C4-2B (cell line): ENCODE data around the gene NLGN4X.

Experiments used
- ZFX ChIP-seq: fragments of 450-650 bp; IDR thresholded peaks from 2 replicates; pipeline ENCODE4 v1.6.1; 2017
- TF ChIP-seq, protein P1 (sequence below): fragments of 450-650 bp; conservative IDR thresholded peaks from 2 replicates; pipeline ENCODE4 v1.5.1; 2017; ENCODE audit warnings: mild to moderate bottlenecking

DNA sequence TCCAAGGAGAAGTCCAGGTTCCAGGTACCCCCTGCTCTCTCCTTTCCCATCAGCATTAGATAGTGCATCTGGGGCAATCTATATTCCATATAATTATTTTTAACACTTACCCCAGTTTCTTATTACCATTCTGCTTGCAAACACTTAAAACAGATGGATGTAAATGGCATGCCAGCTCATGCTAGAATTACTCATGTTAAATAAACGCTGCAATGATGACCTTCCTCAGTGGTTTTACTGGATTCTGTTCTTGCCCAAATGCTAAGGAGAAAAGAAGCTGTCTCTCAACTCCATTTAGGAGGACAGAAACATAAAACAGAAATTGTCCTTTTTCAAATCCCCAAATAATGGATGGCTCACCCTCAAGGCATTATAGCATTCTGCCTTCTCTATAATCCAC lies 161.1 kb downstream of the NLGN4X start:
- TF ChIP-seq, protein P1, sequence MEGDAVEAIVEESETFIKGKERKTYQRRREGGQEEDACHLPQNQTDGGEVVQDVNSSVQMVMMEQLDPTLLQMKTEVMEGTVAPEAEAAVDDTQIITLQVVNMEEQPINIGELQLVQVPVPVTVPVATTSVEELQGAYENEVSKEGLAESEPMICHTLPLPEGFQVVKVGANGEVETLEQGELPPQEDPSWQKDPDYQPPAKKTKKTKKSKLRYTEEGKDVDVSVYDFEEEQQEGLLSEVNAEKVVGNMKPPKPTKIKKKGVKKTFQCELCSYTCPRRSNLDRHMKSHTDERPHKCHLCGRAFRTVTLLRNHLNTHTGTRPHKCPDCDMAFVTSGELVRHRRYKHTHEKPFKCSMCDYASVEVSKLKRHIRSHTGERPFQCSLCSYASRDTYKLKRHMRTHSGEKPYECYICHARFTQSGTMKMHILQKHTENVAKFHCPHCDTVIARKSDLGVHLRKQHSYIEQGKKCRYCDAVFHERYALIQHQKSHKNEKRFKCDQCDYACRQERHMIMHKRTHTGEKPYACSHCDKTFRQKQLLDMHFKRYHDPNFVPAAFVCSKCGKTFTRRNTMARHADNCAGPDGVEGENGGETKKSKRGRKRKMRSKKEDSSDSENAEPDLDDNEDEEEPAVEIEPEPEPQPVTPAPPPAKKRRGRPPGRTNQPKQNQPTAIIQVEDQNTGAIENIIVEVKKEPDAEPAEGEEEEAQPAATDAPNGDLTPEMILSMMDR: no peak
- no peak for TF ChIP-seq ZFX
